GM21367 (cell line): ENCODE results near the gene MAP2K6.

Experiments used
- ATAC-seq: cut with Tn5 transposase; IDR thresholded peaks from one replicate; pipeline ENCODE4 v1.9.1; 2021; ENCODE audit not compliant: unreplicated experiment

The MAP2K6 gene

GRCh38 chr17:69486779-69487637 is 72.5 kb downstream of the MAP2K6 start:
- ATAC-seq: no peak

- ATAC-seq: no peak
These were observed 74.8 kb downstream of the MAP2K6 start for GRCh38 chr17:69489313-69489712.

GRCh38 chr17:69492410-69493071 is 78.0 kb downstream of the MAP2K6 start:
- no peak for ATAC-seq

GRCh38 chr17:69495787-69496186 is 81.3 kb downstream of the MAP2K6 start:
- no peak for ATAC-seq

GRCh38 chr17:69497161-69497560 is 82.7 kb downstream of the MAP2K6 start:
- ATAC-seq: no peak

GRCh38 chr17:69499318-69499717 is 84.8 kb downstream of the MAP2K6 start:
- ATAC-seq: no peak

- ATAC-seq: no peak
These were observed 86.5 kb downstream of the MAP2K6 start for GRCh38 chr17:69500911-69501429.

- ATAC-seq: peak; percentile 37
These were observed 87.3 kb downstream of the MAP2K6 start for GRCh38 chr17:69501591-69502468.

GRCh38 chr17:69503711-69504110 is 89.2 kb downstream of the MAP2K6 start:
- peak; percentile 80 for ATAC-seq

- no peak for ATAC-seq
These were observed 91.2 kb downstream of the MAP2K6 start for GRCh38 chr17:69505740-69506139.

- no peak for ATAC-seq
These were observed 92.0 kb downstream of the MAP2K6 start for GRCh38 chr17:69506489-69506888.

- no peak for ATAC-seq
These were observed 94.3 kb downstream of the MAP2K6 start for GRCh38 chr17:69508814-69509213.

- ATAC-seq: no peak
These were observed 96.8 kb downstream of the MAP2K6 start for GRCh38 chr17:69511250-69511649.

- ATAC-seq: no peak
These were observed 98.4 kb downstream of the MAP2K6 start for GRCh38 chr17:69512946-69513345.

- ATAC-seq: no peak
These were observed 101.7 kb downstream of the MAP2K6 start for GRCh38 chr17:69516225-69516624.

- ATAC-seq: peak; percentile 88
These were observed 102.4 kb downstream of the MAP2K6 start for GRCh38 chr17:69516911-69517310.

GRCh38 chr17:69518951-69519350 is 104.5 kb downstream of the MAP2K6 start:
- ATAC-seq: no peak

- ATAC-seq: peak; percentile 80
These were observed 108.9 kb downstream of the MAP2K6 start for GRCh38 chr17:69523244-69523861.

GRCh38 chr17:69524854-69525253 is 110.4 kb downstream of the MAP2K6 start:
- no peak for ATAC-seq

- ATAC-seq: no peak
These were observed 111.7 kb downstream of the MAP2K6 start for GRCh38 chr17:69525920-69526841.
